A549 (cell line): ENCODE measurements around the gene CGB7.
"Not testable (repeated sequence)": the region's sequence is repeated elsewhere in the genome, so short reads cannot be mapped to it uniquely, and the experiment has no call there.

Source experiments
- RAD21 ChIP-seq, 2 experiments: fragments of >200 bp in 1 of 2; sonication (Bioruptor Twin) in 1 of 2; formaldehyde crosslinking in 1 of 2; IDR thresholded peaks in 1 of 2; conservative IDR thresholded peaks in 1 of 2; 2 replicates in 1 of 2; 3 replicates in 1 of 2; pipeline ENCODE4 v1.6.1; 2012 to 2018; ENCODE audit warnings: inconsistent platforms in 1 of 2
- TF ChIP-seq, protein P1 (sequence below): fragments of >200 bp; sonication (Bioruptor Twin); formaldehyde crosslinking; IDR thresholded peaks from 3 replicates; pipeline ENCODE4 v1.5.1; 2016
- TF ChIP-seq, protein P2 (sequence below): IDR thresholded peaks from 2 replicates; pipeline ENCODE4 v1.6.1; 2012
- TF ChIP-seq, protein P3 (sequence below): IDR thresholded peaks from 2 replicates; pipeline ENCODE4 v1.6.1; 2012
- TF ChIP-seq, protein P4 (sequence below): IDR thresholded peaks from 2 replicates; pipeline ENCODE4 v1.6.1; 2012; ENCODE audit warnings: low read depth, borderline replicate concordance

DNA sequence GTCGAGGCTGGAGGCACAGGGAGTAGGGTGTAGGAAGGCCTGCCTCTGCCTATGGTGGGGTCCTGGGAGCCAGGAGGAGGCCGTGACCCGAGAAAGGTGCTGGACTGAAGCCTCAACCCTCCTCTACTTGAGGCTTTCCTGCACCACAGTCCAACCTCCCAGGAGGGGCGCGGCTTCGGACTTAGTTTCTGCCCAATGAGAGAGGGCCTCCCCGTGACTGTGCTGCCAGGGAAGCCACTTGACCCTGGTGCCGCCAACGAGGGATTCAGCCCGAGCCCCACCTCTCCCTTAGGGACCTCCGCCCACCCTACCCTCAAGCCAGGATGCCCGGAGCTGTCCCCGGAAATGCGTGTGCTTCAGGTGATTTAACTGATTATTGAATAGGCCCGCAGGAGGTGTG is 33.3 kb downstream of the CGB7 start, which contains the start of gene CGB3:
- not testable (repeated sequence) for TF ChIP-seq RAD21 (conservative IDR thresholded peaks at IDR 0.05 in 1 of 2, IDR thresholded peaks at IDR 0.05 in 1 of 2)
- TF ChIP-seq, protein P1, sequence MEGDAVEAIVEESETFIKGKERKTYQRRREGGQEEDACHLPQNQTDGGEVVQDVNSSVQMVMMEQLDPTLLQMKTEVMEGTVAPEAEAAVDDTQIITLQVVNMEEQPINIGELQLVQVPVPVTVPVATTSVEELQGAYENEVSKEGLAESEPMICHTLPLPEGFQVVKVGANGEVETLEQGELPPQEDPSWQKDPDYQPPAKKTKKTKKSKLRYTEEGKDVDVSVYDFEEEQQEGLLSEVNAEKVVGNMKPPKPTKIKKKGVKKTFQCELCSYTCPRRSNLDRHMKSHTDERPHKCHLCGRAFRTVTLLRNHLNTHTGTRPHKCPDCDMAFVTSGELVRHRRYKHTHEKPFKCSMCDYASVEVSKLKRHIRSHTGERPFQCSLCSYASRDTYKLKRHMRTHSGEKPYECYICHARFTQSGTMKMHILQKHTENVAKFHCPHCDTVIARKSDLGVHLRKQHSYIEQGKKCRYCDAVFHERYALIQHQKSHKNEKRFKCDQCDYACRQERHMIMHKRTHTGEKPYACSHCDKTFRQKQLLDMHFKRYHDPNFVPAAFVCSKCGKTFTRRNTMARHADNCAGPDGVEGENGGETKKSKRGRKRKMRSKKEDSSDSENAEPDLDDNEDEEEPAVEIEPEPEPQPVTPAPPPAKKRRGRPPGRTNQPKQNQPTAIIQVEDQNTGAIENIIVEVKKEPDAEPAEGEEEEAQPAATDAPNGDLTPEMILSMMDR = not testable (repeated sequence)
- TF ChIP-seq, protein P2, sequence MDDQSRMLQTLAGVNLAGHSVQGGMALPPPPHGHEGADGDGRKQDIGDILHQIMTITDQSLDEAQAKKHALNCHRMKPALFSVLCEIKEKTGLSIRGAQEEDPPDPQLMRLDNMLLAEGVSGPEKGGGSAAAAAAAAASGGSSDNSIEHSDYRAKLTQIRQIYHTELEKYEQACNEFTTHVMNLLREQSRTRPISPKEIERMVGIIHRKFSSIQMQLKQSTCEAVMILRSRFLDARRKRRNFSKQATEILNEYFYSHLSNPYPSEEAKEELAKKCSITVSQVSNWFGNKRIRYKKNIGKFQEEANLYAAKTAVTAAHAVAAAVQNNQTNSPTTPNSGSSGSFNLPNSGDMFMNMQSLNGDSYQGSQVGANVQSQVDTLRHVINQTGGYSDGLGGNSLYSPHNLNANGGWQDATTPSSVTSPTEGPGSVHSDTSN = not testable (repeated sequence)
- TF ChIP-seq, protein P3, sequence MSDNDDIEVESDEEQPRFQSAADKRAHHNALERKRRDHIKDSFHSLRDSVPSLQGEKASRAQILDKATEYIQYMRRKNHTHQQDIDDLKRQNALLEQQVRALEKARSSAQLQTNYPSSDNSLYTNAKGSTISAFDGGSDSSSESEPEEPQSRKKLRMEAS = not testable (repeated sequence)
- TF ChIP-seq, protein P4, sequence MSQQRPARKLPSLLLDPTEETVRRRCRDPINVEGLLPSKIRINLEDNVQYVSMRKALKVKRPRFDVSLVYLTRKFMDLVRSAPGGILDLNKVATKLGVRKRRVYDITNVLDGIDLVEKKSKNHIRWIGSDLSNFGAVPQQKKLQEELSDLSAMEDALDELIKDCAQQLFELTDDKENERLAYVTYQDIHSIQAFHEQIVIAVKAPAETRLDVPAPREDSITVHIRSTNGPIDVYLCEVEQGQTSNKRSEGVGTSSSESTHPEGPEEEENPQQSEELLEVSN = not testable (repeated sequence)
